Cerebellar nuclear complex (tissue), 1 donor: Measurements from ENCODE around the gene IL13RA2.

Experiments
- DNase-seq, 2 experiments: peaks; one replicate each; lab custom pipeline; 2025; lab: John Stamatoyannopoulos, UW

Gene IL13RA2, protein sequence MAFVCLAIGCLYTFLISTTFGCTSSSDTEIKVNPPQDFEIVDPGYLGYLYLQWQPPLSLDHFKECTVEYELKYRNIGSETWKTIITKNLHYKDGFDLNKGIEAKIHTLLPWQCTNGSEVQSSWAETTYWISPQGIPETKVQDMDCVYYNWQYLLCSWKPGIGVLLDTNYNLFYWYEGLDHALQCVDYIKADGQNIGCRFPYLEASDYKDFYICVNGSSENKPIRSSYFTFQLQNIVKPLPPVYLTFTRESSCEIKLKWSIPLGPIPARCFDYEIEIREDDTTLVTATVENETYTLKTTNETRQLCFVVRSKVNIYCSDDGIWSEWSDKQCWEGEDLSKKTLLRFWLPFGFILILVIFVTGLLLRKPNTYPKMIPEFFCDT

GRCh38 chrX:115017455-115017854, at the start of gene IL13RA2:
TSS of gene IL13RA2 (minus strand) at chrX:115017616. CDS start at chrX:115017269, 347 bp downstream.
- DNase-seq: no peak

DNA sequence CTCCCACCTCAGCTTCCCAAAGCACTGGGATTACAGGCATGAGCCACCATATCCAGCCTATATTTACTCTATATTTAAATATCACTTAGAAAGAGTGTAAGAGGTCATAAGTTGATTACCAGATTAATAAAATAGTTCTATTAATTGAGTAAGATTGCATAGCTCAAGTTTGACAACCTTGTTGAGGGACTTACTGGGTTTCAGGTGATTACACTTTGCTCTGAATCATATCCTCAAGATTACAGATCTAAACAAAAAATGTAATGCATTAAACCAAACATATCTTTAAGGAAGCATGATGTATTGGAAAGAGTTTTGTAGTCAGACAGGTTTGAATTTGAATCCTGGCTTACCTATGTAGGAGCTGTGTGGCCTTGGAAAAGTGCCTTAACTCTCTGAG, 47.9 kb upstream of the IL13RA2 start:
- DNase-seq: no peak

- DNase-seq: no peak
Observed at GRCh38 chrX:115060013-115060412, 42.6 kb upstream of the IL13RA2 start.

GRCh38 chrX:115058276-115058675, 40.9 kb upstream of the IL13RA2 start:
- no peak for DNase-seq

- no peak for DNase-seq
Observed at GRCh38 chrX:115054876-115055275, 37.5 kb upstream of the IL13RA2 start.

DNA sequence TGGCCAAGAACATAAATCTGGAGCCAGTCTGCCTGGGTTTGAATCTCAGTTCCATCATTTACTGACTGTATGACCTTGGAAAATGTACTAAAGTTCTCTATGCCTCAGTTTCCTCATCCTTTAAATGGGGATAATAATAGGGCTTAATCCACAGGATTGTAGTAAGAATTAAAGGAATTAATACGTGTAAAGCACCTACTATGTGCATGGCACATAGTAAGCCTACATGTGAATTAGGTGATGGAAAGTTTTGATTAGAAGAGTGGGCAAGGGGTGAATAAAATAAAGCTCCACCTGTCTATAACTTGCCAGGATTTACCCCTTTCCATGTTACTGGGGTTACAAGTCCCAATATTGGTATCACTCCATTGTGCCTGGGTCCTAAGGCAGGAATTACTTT, 35.8 kb upstream of the IL13RA2 start:
- DNase-seq: no peak

DNA sequence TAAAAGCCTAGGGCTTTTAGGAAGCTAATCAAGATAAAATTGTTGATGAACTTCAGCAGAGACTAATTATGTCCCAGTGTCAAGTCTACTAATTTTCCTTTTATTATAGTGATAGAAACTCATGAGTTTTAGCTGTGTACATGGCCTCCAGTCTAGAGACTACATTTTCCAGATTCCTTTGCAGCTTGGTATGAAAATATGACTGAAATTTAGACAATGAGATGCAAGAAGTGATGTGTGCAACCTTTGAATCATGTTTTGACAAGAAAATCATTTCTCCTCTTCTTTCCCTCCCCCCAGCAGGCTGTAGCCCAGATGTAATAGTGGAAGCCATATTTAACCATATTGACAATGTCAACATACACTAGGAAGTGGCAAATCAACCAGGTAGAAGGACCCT, 30.3 kb upstream of the IL13RA2 start:
- DNase-seq: no peak

- no peak for DNase-seq
Observed at GRCh38 chrX:115047181-115047580, 29.8 kb upstream of the IL13RA2 start.

GRCh38 chrX:115040417-115040816, 23.0 kb upstream of the IL13RA2 start:
- no peak for DNase-seq

DNA sequence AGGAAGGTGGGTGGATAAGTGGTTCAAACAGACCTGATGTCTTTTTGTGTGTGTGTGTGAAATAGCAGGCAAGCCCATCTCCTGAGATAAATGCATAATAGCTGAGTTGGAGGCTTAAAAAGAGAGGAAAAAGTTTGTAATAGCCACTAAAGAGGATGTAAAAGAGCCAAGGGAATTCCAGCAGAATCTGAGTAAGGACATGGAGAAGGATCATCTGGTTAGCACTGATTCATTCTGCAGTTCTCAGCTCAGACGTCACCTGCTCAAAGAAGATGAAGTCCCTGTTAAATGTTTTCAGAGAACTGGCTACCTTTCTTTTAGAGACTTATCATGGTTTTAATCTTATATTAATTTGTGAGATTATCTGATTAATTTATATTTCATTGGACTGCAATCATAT, 21.0 kb upstream of the IL13RA2 start:
- DNase-seq: no peak

- no peak for DNase-seq
Observed at GRCh38 chrX:115036029-115036428, 18.6 kb upstream of the IL13RA2 start.

GRCh38 chrX:115031989-115032388, 14.6 kb upstream of the IL13RA2 start:
- DNase-seq: no peak

- DNase-seq: no peak
Observed at GRCh38 chrX:115030625-115031024, 13.2 kb upstream of the IL13RA2 start.

- DNase-seq: no peak
Observed at GRCh38 chrX:115029869-115030570, 12.6 kb upstream of the IL13RA2 start.

- DNase-seq: no peak
Observed at GRCh38 chrX:115029440-115029839, 12.0 kb upstream of the IL13RA2 start.

GRCh38 chrX:115023811-115024210, 6.4 kb upstream of the IL13RA2 start:
- no peak for DNase-seq

GRCh38 chrX:115023139-115023538, 5.7 kb upstream of the IL13RA2 start:
- no peak for DNase-seq

DNA sequence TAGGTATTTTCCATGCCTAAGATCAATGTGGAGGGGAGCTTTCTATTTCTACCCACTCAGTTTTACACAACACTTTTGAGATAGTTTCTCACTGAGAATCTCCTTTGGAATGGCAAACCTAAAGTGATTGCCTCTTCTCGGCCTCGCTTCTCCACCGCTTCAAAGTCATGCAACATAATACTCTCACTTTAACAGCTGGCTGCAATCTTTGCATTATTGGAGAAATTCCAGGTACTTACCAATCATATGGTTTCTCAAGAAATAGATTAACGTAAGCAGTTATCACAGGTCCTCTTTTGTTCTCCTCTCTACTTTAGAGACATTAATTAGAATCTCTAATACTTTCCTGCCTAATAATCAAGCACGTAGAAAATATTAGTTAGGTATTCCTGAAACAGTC, 3.7 kb upstream of the IL13RA2 start:
- no peak for DNase-seq

- no peak for DNase-seq
Observed at GRCh38 chrX:115018944-115019343, 1.5 kb upstream of the IL13RA2 start.

DNA sequence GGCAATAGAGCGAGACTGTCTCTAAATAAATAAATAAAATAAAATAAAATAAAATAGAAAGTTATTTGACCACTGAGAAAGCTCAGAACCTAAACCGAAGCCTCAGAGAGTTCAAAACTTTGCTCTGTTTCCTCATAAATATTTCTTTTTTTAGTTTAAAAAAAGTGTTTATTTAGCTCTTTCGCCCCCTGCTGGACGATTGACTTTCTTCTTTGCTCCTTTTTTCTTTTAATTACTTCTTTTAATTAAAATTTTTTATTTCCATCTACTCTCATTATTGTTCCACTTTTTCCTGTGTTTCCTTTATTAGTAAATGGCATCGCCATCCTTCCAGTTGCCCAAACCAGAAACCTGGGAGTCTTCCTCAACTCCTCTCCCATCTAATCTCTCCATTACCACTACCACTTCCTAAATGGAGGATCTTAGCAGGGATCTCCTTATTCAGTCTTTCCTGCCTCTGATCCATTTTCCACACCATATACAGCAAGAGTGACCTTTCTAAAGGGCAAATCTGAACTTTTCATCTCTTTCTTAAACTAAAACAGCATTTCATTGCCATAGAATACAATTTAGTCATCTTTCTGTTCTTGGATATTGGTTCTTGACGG, 728 bp upstream of the IL13RA2 start:
- no peak for DNase-seq

DNA sequence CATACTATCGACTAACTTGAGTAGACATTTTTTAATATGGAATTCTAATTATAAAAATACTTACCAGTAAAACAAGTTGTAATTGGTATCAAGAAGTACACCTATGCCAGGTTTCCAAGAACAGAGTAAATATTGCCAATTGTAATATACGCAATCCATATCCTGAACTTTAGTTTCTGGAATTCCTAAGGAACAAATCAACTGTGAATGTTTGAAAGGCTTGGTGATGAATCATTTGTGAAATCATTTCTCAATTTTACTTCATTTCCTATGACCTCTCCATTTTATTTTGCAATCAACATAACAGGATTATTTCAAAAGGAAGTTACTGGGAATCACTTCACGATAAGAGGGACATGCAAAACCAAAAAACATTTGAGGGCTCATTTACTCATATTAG, 3.7 kb downstream of the IL13RA2 start:
- no peak for DNase-seq

- DNase-seq: no peak
Observed at GRCh38 chrX:115011428-115011827, 6.0 kb downstream of the IL13RA2 start.

DNA sequence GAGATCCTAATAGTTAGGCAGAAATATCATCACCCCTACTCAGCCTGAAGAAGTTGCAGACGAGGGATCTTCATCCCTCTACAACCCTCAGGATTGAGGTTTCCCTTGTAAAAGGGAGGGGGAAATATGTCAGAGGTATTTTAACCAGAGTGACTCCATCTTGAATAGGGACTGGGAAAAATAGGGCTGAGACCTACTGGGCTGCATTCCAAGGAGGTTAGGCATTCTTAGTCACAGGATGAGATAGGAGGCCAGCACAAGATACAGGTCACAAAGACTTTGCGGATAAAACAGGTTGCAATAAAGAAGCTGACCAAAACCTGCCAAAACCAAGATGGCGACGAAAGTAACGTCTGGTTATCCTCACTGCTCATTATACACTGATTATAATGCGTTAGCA, 17.5 kb downstream of the IL13RA2 start:
- no peak for DNase-seq
